CD4-positive, alpha-beta T cell (primary cell): ENCODE measurements around the gene FBXL2. TPM values are rescaled to one million over a fixed set of nuclear protein-coding genes. Genes with fewer than 3 reads are reported as not detected.
"Not testable (repeated sequence)": the region's sequence is repeated elsewhere in the genome, so short reads cannot be mapped to it uniquely, and the experiment has no call there.

Source experiments
- ATAC-seq: fragments of 200-7000 bp; cut with Tn5 transposase; one replicate; pipeline ENCODE4 v1.10.0; 2022; ENCODE audit warnings: mild to moderate bottlenecking; ENCODE audit not compliant: poor library complexity
- CTCF ChIA-PET: fragments of 350-600 bp; sonication (Branson Sonifier 250); formaldehyde crosslinking; loops from one replicate; lab custom pipeline; 2021; ENCODE audit warnings: antibody characterized with exemption, inconsistent platforms; lab: Charles Lee
- POLR2A ChIA-PET: fragments of 350-600 bp; sonication (Branson Sonifier 250); formaldehyde crosslinking; loops from one replicate; lab custom pipeline; 2021; ENCODE audit warnings: antibody characterized with exemption, inconsistent platforms; lab: Charles Lee
- DNase-seq, 14 experiments: peaks; one replicate each; pipeline ENCODE4 v3.0.0-alpha.2; 2013 to 2020; ENCODE audit warnings: mixed read lengths in 2 of 14
- H3K27ac ChIP-seq, 2 donors: one replicate each; pipeline versions ENCODE4 v1.5.1 to v1.7.0; 2013; ENCODE audit warnings: low read length in 2 of 2, low read depth in 1 of 2, mild to moderate bottlenecking in 1 of 2
- H3K27me3 ChIP-seq, 2 experiments: 1 replicate in 1 of 2; 2 replicates in 1 of 2; pipeline versions ENCODE4 v1.6.1 to v1.7.0; 2013; ENCODE audit warnings: low read length in 2 of 2, control low read depth in 1 of 2, mild to moderate bottlenecking in 1 of 2, moderate library complexity in 1 of 2; ENCODE audit not compliant: insufficient read depth in 2 of 2, control insufficient read depth in 1 of 2
- H3K36me3 ChIP-seq: one replicate; pipeline ENCODE4 v1.6.1; 2013; ENCODE audit warnings: low read length, control low read depth; ENCODE audit not compliant: insufficient read depth
- H3K4me1 ChIP-seq: one replicate; pipeline ENCODE4 v1.6.1; 2013; ENCODE audit warnings: low read length, control low read depth; ENCODE audit not compliant: insufficient read depth
- H3K4me3 ChIP-seq: one replicate; pipeline ENCODE4 v1.5.1; 2013; ENCODE audit warnings: mild to moderate bottlenecking, low read length, moderate library complexity
- H3K9me3 ChIP-seq, 2 experiments: 1 replicate in 1 of 2; 2 replicates in 1 of 2; pipeline versions ENCODE4 v1.6.1 to v1.7.0; 2013; ENCODE audit warnings: low read length in 2 of 2, mild to moderate bottlenecking in 2 of 2, control low read depth in 1 of 2, moderate library complexity in 1 of 2; ENCODE audit not compliant: control insufficient read depth in 1 of 2, insufficient read depth in 1 of 2
- H3K27ac Mint-ChIP-seq: one replicate; pipeline ENCODE4 v1.8.0; 2020; ENCODE audit warnings: mixed read lengths
- H3K27me3 Mint-ChIP-seq: one replicate; pipeline ENCODE4 v1.8.0; 2021; ENCODE audit warnings: mixed read lengths
- H3K36me3 Mint-ChIP-seq: one replicate; pipeline ENCODE4 v1.8.0; 2021; ENCODE audit warnings: low read depth, mixed read lengths
- H3K4me1 Mint-ChIP-seq: one replicate; pipeline ENCODE4 v1.8.0; 2021; ENCODE audit warnings: low read depth, mixed read lengths
- H3K4me3 Mint-ChIP-seq: one replicate; pipeline ENCODE4 v1.8.0; 2020; ENCODE audit warnings: mild to moderate bottlenecking, mixed read lengths
- H3K9me3 Mint-ChIP-seq: one replicate; pipeline ENCODE4 v1.8.0; 2020; ENCODE audit warnings: mixed read lengths
- CTCF ChIP-seq: fragments of 200-600 bp; IDR thresholded peaks from one replicate; pipeline ENCODE4 v1.8.0; 2022; ENCODE audit warnings: antibody characterized with exemption, mild to moderate bottlenecking
- intact Hi-C, 2 experiments: fragments of 100-400 bp; cut with DNase I in 1 of 2; cut with micrococcal nuclease in 1 of 2; formaldehyde crosslinking; loops; one replicate each; pipeline versions ENCODE4 v1.15.1 to v1.9.0; 2023 to 2025; cut with DNase I, micrococcal nuclease
- total RNA-seq, 174 experiments: library from RNA in 2 of 174; stranded (reverse) in 2 of 174; gene quantifications; one replicate each; pipeline ENCODE4 v1.2.3 and lab custom pipeline; 2021 to 2026

FBXL2 gene
- total RNA-seq, 2 experiments from 2014 or later: not detected

GRCh38 chr3:33426630-33427317 lies 149.5 kb downstream of the FBXL2 start:
- Mint-ChIP-seq H3K9me3 (no peaks in the 10 kb centered on the region), H3K27ac (peak overlapping the region; percentile 51), H3K27me3 (no peaks in the 10 kb centered on the region), H3K36me3 (peaks cover 63% of the 10 kb centered on the region), H3K4me1 (peaks cover 51% of the 10 kb centered on the region), H3K4me3 (no peak overlapping the region)
- CTCF ChIA-PET: interaction anchor here (1.6 kb wide), 1 partner anchor 15 kb away, joined by 4 read pairs; no protein-coding TSS in a partner anchor
- H3K27me3 ChIP-seq: no peaks in the 10 kb centered on the region
- H3K9me3 ChIP-seq: no peaks in the 10 kb centered on the region
- no peak overlapping the region for H3K27ac ChIP-seq
- intact Hi-C loops: no loop called here
- DNase-seq (no peak), ATAC-seq (no peak)
- POLR2A ChIA-PET: interaction anchor here (1.0 to 1.1 kb wide), 2 partner anchors 12 to 14 kb away, joined by 3 to 7 read pairs; partner anchors contain the start of gene UBP1
- H3K36me3 ChIP-seq: peaks cover 25% of the 10 kb centered on the region
- no peak for TF ChIP-seq CTCF
- H3K4me1 ChIP-seq: peaks cover 25% of the 10 kb centered on the region
- H3K4me3 ChIP-seq: no peak overlapping the region

DNA sequence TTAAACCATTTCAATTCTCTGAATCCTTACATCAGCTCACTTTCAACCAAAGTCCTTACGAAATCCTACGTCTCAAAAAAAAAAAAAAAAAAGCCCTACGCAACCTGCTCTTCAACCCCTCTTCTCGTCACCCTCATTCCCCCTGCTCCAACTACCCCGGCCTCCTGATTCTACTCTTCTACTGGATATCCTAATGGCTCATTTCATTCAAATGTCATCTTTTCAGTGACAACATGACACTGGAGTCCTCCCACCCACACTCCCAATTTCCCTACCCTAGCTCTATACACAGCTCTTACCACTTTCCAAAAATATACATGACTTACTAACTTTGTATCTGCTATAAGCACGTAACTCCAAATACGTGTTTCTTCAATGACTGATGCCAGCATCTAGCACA lies 151.5 kb downstream of the FBXL2 start:
- Histone ChIP-seq H3K27me3 (no peaks in the 10 kb centered on the region), H3K4me3 (no peak overlapping the region), H3K27ac (no peak overlapping the region), H3K9me3 (no peaks in the 10 kb centered on the region), H3K36me3 (peaks cover 16% of the 10 kb centered on the region), H3K4me1 (peaks cover 37% of the 10 kb centered on the region)
- no peak for ATAC-seq
- no peak for TF ChIP-seq CTCF
- intact Hi-C loops: no loop called here
- ChIA-PET POLR2A (interaction anchor here (0.7 to 2.0 kb wide), 2 partner anchors 10 to 18 kb away, joined by 3 to 5 read pairs; no protein-coding TSS in a partner anchor), CTCF (interaction anchor here (1.1 kb wide), 1 partner anchor 13 kb away, joined by 3 read pairs; no protein-coding TSS in a partner anchor)
- Mint-ChIP-seq H3K4me1 (peaks cover 66% of the 10 kb centered on the region), H3K27me3 (no peaks in the 10 kb centered on the region), H3K9me3 (no peaks in the 10 kb centered on the region), H3K36me3 (peaks cover 55% of the 10 kb centered on the region), H3K27ac (peak overlapping the region; percentile 25), H3K4me3 (no peak overlapping the region)
- no peak for DNase-seq

DNA sequence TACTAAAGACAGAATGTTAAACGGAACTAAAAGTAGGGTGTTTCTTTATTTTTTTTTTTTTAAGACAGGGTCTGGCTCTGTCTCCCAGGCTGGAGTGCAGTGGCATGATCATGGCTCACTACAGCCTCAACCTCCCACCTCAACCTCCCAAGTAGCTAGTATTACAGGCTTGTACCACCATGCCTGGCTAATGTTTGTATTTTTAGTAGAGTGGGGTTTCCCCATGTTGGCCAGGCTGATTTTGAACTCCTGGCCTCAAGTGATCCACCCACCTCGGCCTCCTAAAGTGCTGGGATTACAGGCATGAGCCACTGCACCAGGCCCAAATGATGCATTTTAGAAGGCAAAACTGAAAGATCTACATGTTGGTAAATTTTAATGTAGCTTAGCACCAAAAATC lies 152.1 kb downstream of the FBXL2 start:
- H3K27ac ChIP-seq, ATAC-seq, DNase-seq, intact Hi-C loops, H3K9me3 Mint-ChIP-seq, H3K4me3 ChIP-seq, H3K9me3 ChIP-seq, H3K27me3 Mint-ChIP-seq, H3K4me3 Mint-ChIP-seq, H3K27me3 ChIP-seq: not testable (repeated sequence)
- Histone ChIP-seq H3K4me1 (peaks cover 40% of the 10 kb centered on the region), H3K36me3 (peaks cover 11% of the 10 kb centered on the region)
- ChIA-PET CTCF (interaction anchor here (1.1 kb wide), 1 partner anchor 13 kb away, joined by 3 read pairs; no protein-coding TSS in a partner anchor), POLR2A (interaction anchor here (0.7 to 2.0 kb wide), 3 partner anchors 10 to 19 kb away, joined by 3 to 5 read pairs (median 3); partner anchors contain the start of gene UBP1)
- H3K36me3 Mint-ChIP-seq: peaks cover 53% of the 10 kb centered on the region
- H3K4me1 Mint-ChIP-seq: peaks cover 72% of the 10 kb centered on the region
- peak overlapping the region; percentile 82 for H3K27ac Mint-ChIP-seq
